Heart left ventricle (tissue), 13 donors: ENCODE results near the gene HOOK2.

Experiments used
- POLR2A ChIP-seq, 2 donors: fragments of 450-650 bp; IDR thresholded peaks; one replicate each; pipeline ENCODE4 v1.6.1; 2017; ENCODE audit warnings: antibody characterized with exemption in 2 of 2, mild to moderate bottlenecking in 2 of 2, moderate library complexity in 2 of 2
- TF ChIP-seq, protein P1 (sequence below), 12 donors: fragments of 200-600 bp; sonication (generic) in 4 of 12; IDR thresholded peaks; one replicate each; pipeline versions ENCODE4 v1.5.0 to v1.8.0; 2018 to 2022; ENCODE audit warnings: antibody characterized with exemption in 12 of 12, mild to moderate bottlenecking in 5 of 12
- donor health status: ischemic (EF 13 %, LVEDD 7.1; RV severe dilation, severe dysfunction).
- donor health status: DM: no; HTN: yes; CAD: no.
- donor health status: DM: no; HTN: no; CAD: no.
- donor health status: ischemic (EF 25% LVEDD 6.9; RV normal size, moderate dysfunction).
- donor health status: ischemic (EF 25% LVEDD 5.7; RV mildly dilated, moderate dysfunction).
- donor health status: ischemic (EF 35%, LVEDD 5.7; RV mildly dilated, moderate dysfunction).
- donor health status: nonischemic (EF 11% LVEDD 7.7; RV severe dilation, severe dysfunction).
- donor health status: DM: yes; HTN: yes; CAD: no.
- donor health status: PGD.
- donor health status: ischemic (EF 29% LVEDD 5.4; RV normal size, mild dysfunction).
- donor health status: nonischemic (EF 23%, LVEDD 6.1; RV moderate dilation, normal function).

DNA sequence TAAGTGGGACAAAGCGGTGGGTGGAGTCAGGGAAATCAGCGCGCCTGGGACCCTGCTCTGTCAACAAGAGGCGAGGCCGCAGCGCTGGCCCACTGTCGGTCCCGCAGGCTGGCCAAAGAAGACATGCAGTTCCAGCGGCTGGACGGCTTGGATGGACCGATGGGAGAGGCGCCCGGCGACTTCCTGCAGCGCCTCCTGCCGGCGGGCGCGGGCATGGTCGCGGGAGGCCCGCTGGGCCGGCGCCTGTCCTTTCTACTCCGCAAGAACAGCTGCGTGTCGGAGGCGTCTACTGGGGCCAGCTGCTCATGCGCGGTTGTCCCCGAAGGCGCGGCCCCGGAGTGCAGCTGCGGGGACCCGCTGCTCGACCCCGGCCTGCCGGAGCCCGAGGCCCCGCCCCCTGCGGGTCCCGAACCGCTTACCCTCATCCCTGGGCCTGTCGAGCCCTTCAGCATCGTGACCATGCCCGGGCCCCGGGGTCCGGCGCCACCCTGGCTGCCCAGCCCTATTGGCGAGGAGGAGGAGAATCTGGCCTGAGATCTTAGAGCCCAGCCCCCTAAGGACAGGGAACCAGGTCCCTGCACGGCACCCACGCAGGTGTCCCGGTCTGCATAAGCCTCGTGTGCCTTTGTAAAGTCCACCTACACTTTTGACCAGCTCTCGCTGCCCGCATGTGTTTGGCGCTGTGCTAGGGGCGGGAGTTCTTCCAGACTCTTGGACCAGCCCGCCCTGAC is 17.6 kb downstream of the HOOK2 start:
- TF ChIP-seq, protein P1, sequence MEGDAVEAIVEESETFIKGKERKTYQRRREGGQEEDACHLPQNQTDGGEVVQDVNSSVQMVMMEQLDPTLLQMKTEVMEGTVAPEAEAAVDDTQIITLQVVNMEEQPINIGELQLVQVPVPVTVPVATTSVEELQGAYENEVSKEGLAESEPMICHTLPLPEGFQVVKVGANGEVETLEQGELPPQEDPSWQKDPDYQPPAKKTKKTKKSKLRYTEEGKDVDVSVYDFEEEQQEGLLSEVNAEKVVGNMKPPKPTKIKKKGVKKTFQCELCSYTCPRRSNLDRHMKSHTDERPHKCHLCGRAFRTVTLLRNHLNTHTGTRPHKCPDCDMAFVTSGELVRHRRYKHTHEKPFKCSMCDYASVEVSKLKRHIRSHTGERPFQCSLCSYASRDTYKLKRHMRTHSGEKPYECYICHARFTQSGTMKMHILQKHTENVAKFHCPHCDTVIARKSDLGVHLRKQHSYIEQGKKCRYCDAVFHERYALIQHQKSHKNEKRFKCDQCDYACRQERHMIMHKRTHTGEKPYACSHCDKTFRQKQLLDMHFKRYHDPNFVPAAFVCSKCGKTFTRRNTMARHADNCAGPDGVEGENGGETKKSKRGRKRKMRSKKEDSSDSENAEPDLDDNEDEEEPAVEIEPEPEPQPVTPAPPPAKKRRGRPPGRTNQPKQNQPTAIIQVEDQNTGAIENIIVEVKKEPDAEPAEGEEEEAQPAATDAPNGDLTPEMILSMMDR (IDR thresholded peaks at IDR 0.05), result peak; percentile 78 to 98 (median 92)
- TF ChIP-seq POLR2A (IDR thresholded peaks at IDR 0.05), result no peak
